Fibroblast of upper back skin (primary cell): Measurements from ENCODE around the gene DGKI.

ENCODE experiments used
- DNase-seq: peaks from one replicate; pipeline ENCODE4 v3.0.0-alpha.2; 2013

Gene DGKI

DNA sequence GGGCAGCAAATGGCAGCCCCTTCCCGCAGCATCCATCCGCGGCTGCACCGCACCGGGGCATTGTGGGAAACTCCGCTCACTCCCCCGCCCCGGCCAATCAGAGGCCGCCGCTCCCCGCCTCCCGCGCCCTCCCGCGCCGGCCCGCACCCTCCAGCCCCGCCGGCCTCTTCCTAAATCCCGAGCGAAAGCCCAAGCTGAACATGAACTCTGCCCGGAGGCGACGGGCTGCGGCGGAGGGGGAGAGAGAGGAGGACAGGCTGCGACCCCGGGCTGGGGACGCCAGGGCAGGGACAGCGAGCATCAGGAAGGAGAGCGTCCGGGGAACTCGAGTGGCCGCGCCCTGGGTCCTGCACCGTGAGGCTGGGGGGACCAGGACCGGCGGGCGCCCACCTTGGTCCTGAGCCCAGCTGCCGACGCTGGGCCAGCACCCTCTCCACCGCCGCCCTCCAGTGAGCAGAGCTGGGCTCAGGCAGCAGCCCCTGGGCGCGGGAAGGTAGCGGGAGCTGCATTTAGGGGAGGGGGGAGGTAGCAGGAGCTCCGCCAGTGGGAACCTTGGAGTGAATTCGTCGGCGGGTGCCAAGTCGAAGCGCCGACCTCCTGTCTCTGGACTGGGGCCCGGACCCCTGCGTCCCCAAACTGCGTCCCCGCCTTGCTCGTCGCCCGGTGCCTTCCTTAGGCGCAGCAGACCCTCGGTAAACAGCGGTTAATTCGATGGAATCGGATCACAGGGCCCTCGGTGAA, at the start of gene DGKI:
Gene DGKI (minus strand): TSS at position 148 of the 741 bp plus-strand sequence.
- DNase-seq = no peak

DNA sequence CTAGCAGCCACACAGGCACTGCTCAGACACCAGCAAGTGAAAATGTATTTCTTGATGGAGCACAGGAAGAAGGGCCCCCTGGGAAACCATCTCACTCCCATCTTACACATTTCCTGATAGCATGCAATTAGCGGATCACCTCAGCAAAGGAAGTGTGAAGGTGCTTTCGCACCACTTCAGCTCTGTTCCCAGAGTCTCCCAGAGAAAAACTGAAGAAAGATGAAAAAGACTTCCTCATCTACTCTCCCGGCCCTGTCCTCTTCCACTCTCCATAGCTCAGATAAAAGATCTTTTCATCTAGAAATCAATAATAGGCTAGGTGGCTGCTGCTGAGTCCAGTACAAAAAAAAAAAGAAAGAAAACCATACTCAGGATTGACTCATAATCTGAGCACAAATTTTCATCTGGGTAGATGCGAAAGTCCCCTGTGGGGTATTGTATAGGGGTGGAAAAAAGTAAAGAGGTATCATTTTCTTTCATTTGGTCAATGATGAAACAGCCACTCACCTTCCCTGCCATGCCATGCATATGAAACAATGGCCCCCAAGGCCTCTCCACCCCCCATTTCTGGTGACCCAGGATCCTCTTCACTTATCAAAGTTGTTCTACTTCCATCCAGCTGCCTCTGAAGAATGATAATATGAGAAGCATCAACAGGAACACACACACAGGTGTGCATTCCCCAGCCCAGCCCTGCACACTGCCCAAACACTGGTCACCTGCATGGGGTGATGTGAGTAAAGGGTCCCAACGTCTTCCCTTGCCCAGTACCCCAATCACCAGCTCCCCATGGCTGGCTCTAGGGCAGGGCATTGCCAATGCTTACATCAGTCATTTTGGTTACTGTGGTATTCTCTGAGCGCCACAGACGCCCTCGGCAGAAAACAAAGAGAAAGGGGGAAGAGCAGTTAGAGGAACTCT, 48.8 kb upstream of the DGKI start:
- no peak for DNase-seq

DNA sequence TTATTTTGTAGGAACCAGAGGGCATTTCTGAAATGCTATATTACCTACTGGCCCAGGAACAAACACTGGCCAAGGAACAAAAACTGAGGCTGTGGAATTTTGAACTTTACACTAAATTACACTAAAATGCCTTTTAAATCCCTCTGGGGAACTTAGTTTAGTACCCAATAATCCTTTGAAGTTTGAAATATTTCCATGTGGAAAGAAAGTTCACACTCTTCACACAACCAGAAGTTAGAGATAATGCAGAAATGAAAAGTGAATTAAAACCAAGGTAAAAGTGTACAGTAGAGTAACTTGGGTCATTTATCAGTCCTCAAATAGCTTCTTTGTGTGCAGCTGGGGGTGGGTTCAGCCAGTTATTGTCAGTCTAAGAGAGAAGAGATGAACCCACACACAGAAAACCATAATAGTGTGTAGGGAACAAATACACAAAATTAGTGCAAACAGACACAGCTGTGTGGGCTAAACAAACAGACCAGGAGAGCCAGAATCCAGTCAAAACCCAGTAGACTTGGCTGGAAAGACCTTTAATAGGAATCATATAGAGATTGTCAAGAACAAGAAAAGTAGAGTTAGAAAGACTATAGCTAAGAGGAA, 46.5 kb upstream of the DGKI start:
- DNase-seq = no peak

DNA sequence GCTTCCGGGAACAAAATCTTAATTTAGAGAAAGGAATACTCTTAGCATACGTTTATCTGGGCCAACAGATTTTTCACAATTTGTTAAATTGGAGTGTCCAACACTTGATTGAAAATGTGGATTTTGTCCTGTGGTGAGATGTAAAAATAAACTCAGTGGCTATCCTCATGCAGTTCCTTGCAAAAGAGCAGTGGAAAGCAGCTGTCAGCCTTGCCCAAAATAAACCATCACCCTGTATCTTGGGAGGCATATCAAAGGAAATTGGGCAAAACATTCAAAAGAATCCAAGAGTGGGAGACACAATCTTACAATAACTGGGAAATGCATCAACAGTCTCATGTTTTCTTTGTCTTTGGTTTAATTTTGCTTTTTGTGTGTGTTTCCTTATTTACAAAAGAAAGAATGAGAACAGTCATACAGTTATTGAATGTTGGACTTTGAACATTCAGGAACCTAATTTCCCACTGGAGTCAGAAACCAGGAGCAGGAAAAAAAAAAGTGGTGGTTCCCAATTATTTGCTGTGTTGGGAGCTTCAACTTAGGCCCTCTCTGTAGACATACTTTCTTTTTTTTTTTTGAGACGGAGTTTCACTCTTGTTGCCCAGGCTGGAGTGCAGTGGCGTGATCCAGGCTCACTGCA, 44.4 kb upstream of the DGKI start:
- DNase-seq = no peak

DNA sequence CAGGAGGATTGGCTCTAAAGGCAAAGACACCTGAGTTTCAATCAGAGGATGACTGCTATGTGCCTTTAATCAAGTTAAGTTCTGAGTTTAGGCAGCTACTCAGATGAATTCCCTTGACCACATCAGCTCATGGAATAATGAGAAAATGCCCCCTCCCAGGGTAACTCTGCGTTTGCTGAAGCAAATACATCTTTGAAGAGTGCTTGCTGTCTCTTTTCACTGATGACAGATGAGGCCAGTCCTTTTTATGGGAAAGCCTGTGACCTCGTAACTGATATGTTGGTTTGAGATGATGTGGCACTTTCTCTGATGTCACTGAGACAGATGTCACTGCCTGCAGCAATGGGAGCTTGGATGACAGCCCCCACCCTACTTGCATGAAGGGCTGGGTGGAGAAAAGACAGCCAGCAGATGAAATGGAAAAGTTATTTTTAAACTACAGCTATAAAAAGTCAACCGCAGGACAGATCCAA, 43.7 kb upstream of the DGKI start:
- DNase-seq = no peak

DNA sequence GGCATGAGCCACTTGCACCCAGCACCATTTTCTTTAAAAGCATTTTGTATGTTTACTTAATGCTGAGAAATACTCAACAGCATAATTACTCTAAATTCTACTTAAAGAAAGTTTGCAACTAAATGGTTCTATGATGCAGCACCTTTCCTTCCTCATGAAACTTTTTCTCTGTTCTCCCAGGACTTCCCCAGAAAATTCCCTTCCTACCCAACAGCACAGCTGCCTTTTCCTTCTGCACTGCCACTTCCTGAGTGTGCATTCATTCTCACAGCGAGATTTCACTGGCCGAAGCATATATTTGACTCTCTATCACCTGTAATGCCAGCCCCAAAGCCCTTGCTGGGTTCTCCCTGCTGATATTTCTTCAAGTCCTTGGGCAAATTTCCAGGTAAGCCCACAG, 41.5 kb upstream of the DGKI start:
- DNase-seq = no peak

DNA sequence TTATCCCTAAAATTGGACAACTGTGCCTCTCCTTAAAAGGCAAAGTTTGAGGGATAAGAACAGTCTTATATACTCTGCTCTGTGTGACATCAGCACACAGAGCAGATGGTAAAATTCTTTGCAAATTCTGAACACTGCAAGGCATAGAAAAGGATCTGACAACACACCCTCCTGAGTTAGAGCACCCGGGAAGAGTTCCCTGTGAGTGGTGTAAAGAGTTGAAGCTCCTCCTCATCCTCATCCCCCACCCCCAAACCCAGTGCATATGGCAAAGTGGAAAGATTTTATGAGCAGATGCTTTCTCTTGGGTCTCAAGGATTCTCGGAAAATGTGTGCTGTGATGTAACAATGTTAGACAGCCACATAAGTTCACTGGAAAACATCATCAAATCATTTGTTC, 40.0 kb upstream of the DGKI start:
- DNase-seq = peak; percentile 65

DNA sequence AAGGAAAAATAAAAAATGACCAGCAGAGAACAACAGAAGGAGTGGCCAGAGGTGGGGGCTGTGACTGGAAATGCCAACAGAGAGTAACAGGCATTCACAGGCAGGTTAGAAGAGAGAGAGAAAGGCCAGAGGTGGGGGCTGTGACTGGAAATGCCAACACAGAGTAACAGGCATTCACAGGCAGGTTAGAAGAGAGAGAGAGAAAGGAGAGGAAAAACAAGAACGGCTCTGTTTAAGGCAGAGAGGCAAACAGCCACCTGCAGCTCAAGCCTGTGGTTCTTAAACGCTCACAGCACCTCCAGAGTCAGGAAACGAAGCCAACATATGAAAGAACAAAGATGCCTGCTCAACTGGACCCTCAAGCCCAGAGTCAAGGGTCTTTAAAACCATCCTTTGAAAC, 39.5 kb upstream of the DGKI start:
- no peak for DNase-seq

DNA sequence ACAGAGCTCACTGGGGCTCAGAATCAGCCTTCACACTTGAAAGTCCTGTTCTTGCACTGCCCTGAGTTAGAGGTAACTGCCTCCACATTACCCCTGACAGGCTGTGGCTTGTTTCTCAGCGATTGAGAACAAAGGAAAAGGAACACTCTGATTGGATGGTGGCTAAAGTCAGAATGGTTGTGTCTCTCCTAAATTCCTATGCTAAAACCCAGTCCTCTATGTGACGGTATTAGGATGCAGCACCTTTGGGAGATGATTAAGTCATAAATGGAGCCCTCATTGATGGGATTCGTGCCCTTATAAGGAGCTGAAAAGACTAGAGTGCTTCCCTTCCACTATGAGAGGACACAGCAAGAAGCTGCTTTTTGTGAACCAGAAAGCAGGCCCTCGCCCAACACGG, 38.9 kb upstream of the DGKI start:
- DNase-seq = no peak

DNA sequence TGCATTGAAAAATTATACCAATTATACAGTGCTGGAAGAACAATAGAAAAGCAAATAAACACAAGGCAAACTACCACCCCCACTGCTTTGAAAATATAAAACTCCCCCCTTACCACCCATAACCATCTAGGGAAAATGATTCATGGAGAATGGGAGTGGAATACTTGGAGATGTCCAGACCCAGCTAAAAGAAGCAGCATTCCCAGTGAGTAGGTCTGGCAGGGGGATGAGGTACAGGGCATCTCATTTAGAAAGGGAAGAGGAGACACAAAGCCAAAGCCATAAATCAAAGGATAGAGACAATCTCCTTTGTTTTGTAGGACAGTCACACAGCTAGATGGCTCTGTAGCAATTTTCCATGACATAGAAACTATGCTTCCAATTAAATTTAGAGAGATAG, 36.0 kb upstream of the DGKI start:
- peak; percentile 54 for DNase-seq

DNA sequence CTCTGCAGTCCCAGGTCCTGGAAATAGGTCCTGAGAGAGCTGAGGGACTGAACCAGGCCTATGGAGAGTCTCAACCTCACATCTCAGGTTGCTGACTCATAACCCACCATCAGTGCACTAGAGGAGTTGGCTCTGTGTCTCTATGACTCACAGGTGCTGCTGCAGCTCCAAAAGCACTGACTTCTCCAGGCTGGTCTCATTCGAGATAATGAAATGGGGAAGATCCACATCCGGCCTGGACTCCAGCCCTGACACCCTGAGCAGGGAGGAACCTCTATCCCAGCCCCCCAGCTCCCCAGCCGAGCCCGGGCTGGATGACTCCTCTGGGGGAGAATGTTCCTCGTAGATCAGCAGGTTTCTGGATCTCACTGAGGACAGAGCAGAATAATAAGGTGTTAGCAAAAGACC, 35.5 kb upstream of the DGKI start:
- DNase-seq = peak; percentile 100

DNA sequence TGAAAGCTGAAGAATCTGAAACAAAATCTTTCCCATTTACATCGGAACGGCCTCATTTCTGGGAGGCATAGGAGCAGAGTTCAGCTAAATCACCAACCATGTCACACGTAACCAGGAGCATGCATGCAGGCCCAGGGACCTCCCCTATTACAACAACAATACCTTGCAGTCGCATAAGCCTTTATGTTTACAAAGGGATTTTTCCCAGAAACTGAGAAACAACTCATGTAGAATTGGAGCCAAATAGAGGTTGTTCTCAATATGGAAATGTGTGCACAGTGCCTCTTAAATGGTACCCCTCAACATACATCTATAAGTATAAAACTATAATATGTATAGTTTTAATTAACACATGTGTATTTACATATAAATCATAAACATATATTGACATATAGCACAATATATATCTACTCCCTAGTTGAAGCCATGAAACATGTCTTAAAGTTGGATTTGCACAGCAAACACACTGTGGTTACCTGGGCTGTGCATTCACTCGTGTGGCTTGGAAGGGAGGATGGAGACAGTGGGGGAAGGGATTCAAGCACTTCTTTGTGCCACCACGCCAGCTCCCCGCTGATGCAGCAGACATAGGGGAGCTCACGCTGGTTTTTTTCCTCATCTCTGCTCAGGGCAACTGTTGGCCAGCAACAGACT, 35.0 kb upstream of the DGKI start:
- DNase-seq = no peak

DNA sequence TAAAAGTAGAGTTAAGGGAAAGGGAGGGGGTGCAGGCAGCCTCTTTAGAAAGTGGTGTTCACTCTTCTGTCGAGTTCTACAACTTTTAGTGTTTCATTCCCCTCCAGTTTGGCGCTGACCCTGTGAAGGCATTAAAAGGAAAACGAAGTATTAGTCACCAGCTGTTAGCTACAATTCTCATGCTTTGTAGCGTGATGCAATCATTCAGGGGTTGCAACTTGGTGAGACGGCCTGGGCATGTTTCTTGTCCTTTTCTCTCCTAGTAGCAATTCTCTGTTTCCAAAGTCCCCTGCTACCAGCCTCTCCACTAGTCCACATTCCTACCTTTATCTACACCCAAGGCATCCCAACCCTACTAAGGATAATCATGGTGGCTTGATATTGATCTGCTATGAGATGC, 33.7 kb upstream of the DGKI start:
- DNase-seq = peak; percentile 69

DNA sequence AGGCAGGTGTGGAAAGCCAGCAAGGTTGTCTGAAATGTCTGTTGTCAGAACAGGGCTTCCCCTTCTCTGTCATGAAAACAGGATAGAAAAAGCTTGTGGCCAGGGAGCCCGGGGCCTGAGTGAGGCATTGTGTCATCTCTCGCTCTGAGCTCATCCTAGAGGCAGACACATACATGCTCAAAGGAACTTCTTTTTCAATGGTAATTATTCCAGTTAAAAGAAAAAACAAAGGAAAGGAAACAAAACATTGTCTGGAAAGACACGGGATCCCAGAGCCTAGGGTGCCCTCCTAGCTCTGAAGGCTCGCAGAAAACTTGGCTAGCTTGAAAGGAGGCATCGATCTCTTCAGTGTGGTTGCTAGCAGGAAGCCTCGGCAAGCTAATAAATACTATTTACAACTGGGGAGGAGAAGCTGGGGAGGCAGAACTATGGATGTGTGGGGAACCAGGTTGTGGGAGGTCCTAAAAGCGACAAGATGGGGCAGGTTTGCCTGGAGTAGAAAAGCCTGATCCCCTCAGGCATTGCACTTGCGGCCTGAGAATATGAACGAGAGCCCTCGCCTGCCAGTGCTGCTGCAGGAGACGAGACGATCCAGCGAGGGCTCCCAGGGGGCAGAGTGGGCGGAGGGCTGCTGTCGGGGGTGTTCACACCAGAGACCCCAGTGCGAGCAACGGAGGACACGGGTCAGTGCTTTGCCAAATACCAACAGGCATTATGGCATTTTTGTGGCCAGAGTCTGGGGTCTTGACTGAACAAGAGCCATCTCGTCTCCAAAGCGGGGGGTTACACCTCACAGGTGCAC, 32.8 kb upstream of the DGKI start:
- DNase-seq = peak; percentile 27

DNA sequence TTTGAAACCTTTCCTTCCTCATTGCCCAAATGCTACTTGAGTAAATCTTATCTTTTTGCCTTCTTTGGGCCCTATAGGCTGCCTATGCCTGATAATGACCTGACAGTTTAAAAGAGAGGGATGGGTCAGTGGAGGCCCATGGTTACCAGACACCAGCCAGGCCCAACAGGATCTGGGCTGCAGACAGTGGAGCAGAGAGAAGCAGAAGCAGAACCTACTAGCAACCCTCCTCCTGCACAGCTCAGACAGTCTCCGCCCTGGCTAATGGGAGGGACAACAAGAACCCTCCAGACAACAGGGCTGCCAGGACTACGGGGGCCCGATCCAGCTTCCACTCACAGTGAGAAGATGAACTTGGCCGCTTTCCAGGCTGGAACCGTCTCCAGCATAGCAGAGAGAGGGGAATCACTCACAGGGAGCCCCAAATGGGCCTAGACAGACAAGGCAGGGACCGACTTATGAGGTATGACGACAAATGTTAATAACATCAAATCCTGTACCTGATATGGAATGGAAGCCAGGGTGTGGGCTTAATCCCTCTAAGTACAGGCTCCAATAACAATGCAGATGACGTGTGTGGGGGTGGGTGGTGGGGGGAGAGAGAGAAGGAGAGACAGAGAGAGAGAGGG, 31.7 kb upstream of the DGKI start:
- DNase-seq = peak; percentile 40

DNA sequence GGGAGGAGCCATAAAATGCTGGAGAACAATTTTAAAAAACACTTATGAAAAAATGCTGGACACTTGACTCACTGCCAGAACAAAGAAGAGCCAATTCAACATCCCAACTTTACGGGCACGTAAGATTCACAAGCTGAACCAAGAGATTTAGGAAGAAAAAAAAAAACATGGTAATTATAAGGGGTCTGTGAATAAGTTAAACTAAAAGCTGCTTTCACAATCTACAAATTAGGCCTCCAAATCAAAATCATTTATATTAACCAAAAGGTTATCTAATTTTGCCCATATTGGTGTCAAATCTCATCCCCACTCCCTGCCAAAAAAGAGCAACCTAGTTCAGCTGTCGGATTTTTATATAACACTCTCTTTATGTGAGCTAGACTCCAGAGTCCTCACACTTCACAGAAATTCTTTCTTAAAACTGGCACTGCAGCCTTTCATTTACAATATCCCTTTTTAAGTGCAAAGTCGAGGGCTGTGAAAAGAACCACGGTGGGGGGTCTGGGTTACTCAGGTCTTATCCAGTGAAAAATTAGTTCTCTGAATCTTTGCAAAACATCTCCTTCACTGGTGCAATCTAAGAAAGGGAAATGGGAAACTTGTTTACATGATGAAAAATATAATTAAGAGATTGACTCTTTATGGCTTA, 30.4 kb upstream of the DGKI start:
- no peak for DNase-seq

DNA sequence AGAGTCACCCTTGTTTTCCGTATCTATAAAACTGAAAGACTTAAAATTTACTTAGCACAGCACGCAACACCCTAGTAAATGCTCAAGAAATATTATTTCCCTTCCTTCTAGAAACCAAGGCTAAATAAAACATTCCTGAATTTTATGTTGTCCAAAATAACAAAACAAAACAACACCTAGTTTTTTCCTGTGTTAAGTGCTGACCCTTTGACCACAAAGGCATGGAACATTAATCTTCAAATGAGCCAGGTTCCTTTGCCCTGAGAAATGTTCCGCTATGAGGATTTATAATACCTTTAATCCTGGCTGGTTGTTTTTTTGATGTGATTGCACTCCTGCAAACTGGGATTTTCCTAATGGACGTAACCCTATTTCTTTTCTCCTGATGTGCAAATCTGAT, 29.0 kb upstream of the DGKI start:
- no peak for DNase-seq

DNA sequence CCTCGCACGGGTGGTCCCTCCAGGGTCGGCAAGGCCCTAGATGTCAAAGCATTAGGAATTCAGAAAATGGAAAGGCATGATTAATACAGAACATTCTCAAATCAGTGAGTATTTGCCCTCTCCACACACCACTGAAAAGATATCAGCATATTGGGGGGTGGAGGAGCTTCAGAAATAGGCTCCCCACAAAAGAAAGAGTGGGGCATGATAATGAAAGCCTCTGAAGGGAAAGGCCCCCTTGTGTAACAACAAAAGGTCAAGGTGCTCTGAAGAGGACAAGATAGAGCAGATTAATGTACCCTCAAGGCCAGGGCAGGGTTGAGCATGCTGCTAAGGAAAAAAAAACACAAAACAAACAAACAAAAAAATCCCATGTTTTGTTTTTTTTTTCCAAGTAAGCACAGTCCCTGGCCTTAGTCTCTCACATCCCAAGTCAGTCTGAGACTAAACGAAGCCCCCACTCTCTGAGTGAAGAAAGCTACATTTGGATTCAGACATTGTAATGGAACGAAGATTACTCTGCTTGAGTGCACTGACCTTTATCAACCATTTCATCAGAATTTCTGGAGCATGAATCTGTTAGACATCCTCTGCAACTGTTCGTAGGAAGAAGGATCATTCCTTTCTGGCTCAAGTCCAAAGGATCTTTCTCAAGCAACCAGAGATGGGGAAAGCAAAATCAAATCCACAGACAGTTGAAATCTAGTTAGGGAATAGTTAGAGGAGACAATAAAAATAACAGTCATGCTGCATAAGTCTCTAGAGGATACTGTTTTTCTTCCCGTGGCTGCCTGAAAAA, 27.4 kb upstream of the DGKI start:
- DNase-seq = peak; percentile 97

DNA sequence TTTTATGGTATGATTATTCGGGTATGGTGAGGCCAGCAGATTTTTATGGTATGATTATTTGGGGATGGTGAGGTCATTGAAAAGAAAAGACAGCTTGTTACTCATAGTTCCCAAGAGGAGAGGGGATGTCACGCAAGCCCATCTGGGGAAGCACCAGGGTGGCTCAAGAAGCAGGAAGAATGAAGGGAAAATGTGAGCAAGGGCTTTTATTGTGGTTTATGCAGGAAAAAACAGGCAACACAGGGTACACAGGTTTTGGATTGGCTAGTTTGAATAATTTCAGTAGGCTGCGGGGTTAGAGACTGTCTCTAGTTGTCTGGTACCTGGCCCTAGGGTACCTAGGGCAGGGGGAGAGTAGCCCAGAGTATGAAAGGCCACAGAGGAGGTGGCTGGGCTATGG, 26.8 kb upstream of the DGKI start:
- peak; percentile 88 for DNase-seq
